H9 (cell line): ENCODE measurements around the gene AKNA. TPM values are rescaled to one million over a fixed set of nuclear protein-coding genes. Genes with fewer than 3 reads are reported as not detected.

ENCODE experiments used
- DNase-seq: peaks from one replicate; pipeline ENCODE4 v3.0.0-alpha.2; 2017
- H2AFZ ChIP-seq: one replicate; pipeline ENCODE4 v1.6.1; 2013; ENCODE audit warnings: mild to moderate bottlenecking, low read length, control low read depth, moderate library complexity
- H2AK5ac ChIP-seq: 2 replicates; pipeline ENCODE4 v1.6.1; 2013; ENCODE audit warnings: low read length, control low read depth, mixed read lengths; ENCODE audit not compliant: insufficient read length
- H2BK120ac ChIP-seq: one replicate; pipeline ENCODE4 v1.6.1; 2013; ENCODE audit warnings: low read depth, mild to moderate bottlenecking, low read length, control low read depth, inconsistent platforms; ENCODE audit not compliant: poor library complexity, severe bottlenecking
- H2BK12ac ChIP-seq: 2 replicates; pipeline ENCODE4 v1.6.1; 2013; ENCODE audit warnings: low read length, control low read depth, mixed read lengths, low read depth; ENCODE audit not compliant: insufficient read length
- H2BK15ac ChIP-seq: 2 replicates; pipeline ENCODE4 v1.6.1; 2013; ENCODE audit warnings: low read depth, low read length, control low read depth
- H2BK20ac ChIP-seq: one replicate; pipeline ENCODE4 v1.6.1; 2013; ENCODE audit warnings: low read depth, mild to moderate bottlenecking, low read length, control low read depth, inconsistent platforms; ENCODE audit not compliant: poor library complexity, severe bottlenecking
- H2BK5ac ChIP-seq: 2 replicates; pipeline ENCODE4 v1.6.1; 2013; ENCODE audit warnings: low read length, control low read depth, mixed read lengths; ENCODE audit not compliant: insufficient read length
- H3K14ac ChIP-seq: 2 replicates; pipeline ENCODE4 v1.6.1; 2013; ENCODE audit warnings: low read length, control low read depth; ENCODE audit not compliant: insufficient read depth
- H3K18ac ChIP-seq: 2 replicates; pipeline ENCODE4 v1.6.1; 2013; ENCODE audit warnings: low read depth, mild to moderate bottlenecking, mixed read lengths, low read length, control low read depth; ENCODE audit not compliant: insufficient read length
- H3K23ac ChIP-seq: 2 replicates; pipeline ENCODE4 v1.6.1; 2013; ENCODE audit warnings: low read length, control low read depth, mixed read lengths, low read depth; ENCODE audit not compliant: insufficient read length
- H3K23me2 ChIP-seq: 2 replicates; pipeline ENCODE4 v1.6.1; 2013; ENCODE audit warnings: low read depth, mild to moderate bottlenecking, mixed read lengths, low read length, control low read depth; ENCODE audit not compliant: insufficient read length, poor library complexity, severe bottlenecking
- H3K27ac ChIP-seq: 2 replicates; pipeline ENCODE4 v1.5.1; 2013; ENCODE audit warnings: low read length, control low read depth, mixed read lengths, low read depth; ENCODE audit not compliant: insufficient read length
- H3K27me3 ChIP-seq: 2 replicates; pipeline ENCODE4 v1.6.1; 2013; ENCODE audit warnings: low read length, control low read depth, inconsistent platforms; ENCODE audit not compliant: insufficient read depth
- H3K4ac ChIP-seq: 2 replicates; pipeline ENCODE4 v1.6.1; 2013; ENCODE audit warnings: low read depth, mild to moderate bottlenecking, control low read depth, inconsistent platforms, low read length, moderate library complexity
- H3K4me1 ChIP-seq: 2 replicates; pipeline ENCODE4 v1.6.1; 2013; ENCODE audit warnings: low read length, control low read depth, inconsistent platforms; ENCODE audit not compliant: insufficient read depth
- H3K4me2 ChIP-seq: 2 replicates; pipeline ENCODE4 v1.6.1; 2013; ENCODE audit warnings: low read length, control low read depth, mixed read lengths; ENCODE audit not compliant: insufficient read length, insufficient read depth
- H3K56ac ChIP-seq: 2 replicates; pipeline ENCODE4 v1.6.1; 2013; ENCODE audit warnings: low read depth, mild to moderate bottlenecking, mixed read lengths, low read length, control low read depth; ENCODE audit not compliant: insufficient read length
- H3K79me1 ChIP-seq: 2 replicates; pipeline ENCODE4 v1.6.1; 2013; ENCODE audit warnings: low read depth, mild to moderate bottlenecking, moderate library complexity, low read length, control low read depth, inconsistent platforms; ENCODE audit not compliant: insufficient read depth, poor library complexity, severe bottlenecking
- H3K79me2 ChIP-seq: 2 replicates; pipeline ENCODE4 v1.6.1; 2013; ENCODE audit warnings: low read length, control low read depth, inconsistent platforms; ENCODE audit not compliant: insufficient read depth
- H3K9ac ChIP-seq: 2 replicates; pipeline ENCODE4 v1.6.1; 2013; ENCODE audit warnings: low read length, control low read depth, mixed read lengths; ENCODE audit not compliant: insufficient read length; ENCODE audit errors: extremely low read depth
- H3K9me3 ChIP-seq: one replicate; pipeline ENCODE4 v1.6.1; 2013; ENCODE audit warnings: low read depth, low read length, inconsistent platforms; ENCODE audit not compliant: control insufficient read depth
- H3T11ph ChIP-seq: one replicate; pipeline ENCODE4 v1.6.1; 2013; ENCODE audit warnings: mild to moderate bottlenecking, low read length, control low read depth, inconsistent platforms
- H4K20me1 ChIP-seq: one replicate; pipeline ENCODE4 v1.6.1; 2013; ENCODE audit not compliant: control insufficient read depth, insufficient read length, insufficient read depth
- H4K5ac ChIP-seq: 2 replicates; pipeline ENCODE4 v1.6.1; 2013; ENCODE audit warnings: low read depth, mild to moderate bottlenecking, mixed read lengths, low read length, control low read depth; ENCODE audit not compliant: insufficient read length
- H4K8ac ChIP-seq: replicated peaks from 2 replicates; pipeline ENCODE4 v1.6.1; 2013; ENCODE audit warnings: low read length, control low read depth, mixed read lengths, low read depth; ENCODE audit not compliant: insufficient read length
- H4K91ac ChIP-seq: 2 replicates; pipeline ENCODE4 v1.6.1; 2013; ENCODE audit warnings: low read depth, mild to moderate bottlenecking, moderate library complexity, mixed read lengths, low read length, control low read depth; ENCODE audit not compliant: insufficient read length
- H3K27ac Mint-ChIP-seq, 3 experiments: 2 replicates in 2 of 3; 3 replicates in 1 of 3; pipeline ENCODE4 v1.8.0; 2020 to 2021; ENCODE audit warnings: mixed read lengths in 3 of 3, mild to moderate bottlenecking in 1 of 3, moderate library complexity in 1 of 3
- H3K27me3 Mint-ChIP-seq: 2 replicates; pipeline ENCODE4 v1.8.0; 2021; ENCODE audit warnings: low read depth, mild to moderate bottlenecking, moderate library complexity, mixed read lengths
- H3K36me3 Mint-ChIP-seq, 3 experiments: 2 replicates in 2 of 3; 3 replicates in 1 of 3; pipeline ENCODE4 v1.8.0; 2020 to 2021; ENCODE audit warnings: low read depth in 3 of 3, mixed read lengths in 3 of 3; ENCODE audit not compliant: insufficient read depth in 1 of 3
- H3K4me1 Mint-ChIP-seq, 2 experiments: 2 replicates each; pipeline ENCODE4 v1.8.0; 2020; ENCODE audit warnings: mixed read lengths in 2 of 2
- H3K4me3 Mint-ChIP-seq, 2 experiments: 2 replicates in 1 of 2; 3 replicates in 1 of 2; pipeline ENCODE4 v1.8.0; 2020 to 2021; ENCODE audit warnings: mild to moderate bottlenecking in 2 of 2, mixed read lengths in 2 of 2, moderate library complexity in 1 of 2
- H3K9me3 Mint-ChIP-seq, 2 experiments: 2 replicates in 1 of 2; 3 replicates in 1 of 2; pipeline ENCODE4 v1.8.0; 2020; ENCODE audit warnings: mild to moderate bottlenecking in 2 of 2, mixed read lengths in 2 of 2, moderate library complexity in 1 of 2
- WGBS: extraction: QIAGEN DNeasy Blood & Tissue Kit; methylation state at CpG from one replicate; pipeline ENCODE4 v1.1.7; 2013; ENCODE audit warnings: missing lambda C conversion rate, low lambda C conversion rate, mixed read lengths; ENCODE audit not compliant: insufficient read length; ENCODE audit errors: extremely low coverage; 5-methylcytosine and 5-hydroxymethylcytosine counted together
- total RNA-seq: library from RNA; stranded (reverse); gene quantifications from 2 replicates; pipeline ENCODE4 v1.2.1, GENCODE V29; 2021
- TF ChIP-seq, protein P1 (sequence below): fragments of 200-600 bp; sonication (generic); conservative IDR thresholded peaks from 3 replicates; pipeline ENCODE4 v1.8.0; 2021; ENCODE audit warnings: antibody characterized with exemption, mild to moderate bottlenecking

The AKNA gene
- total RNA-seq, 1 experiment from 2014 or later = 19.7 TPM

DNA sequence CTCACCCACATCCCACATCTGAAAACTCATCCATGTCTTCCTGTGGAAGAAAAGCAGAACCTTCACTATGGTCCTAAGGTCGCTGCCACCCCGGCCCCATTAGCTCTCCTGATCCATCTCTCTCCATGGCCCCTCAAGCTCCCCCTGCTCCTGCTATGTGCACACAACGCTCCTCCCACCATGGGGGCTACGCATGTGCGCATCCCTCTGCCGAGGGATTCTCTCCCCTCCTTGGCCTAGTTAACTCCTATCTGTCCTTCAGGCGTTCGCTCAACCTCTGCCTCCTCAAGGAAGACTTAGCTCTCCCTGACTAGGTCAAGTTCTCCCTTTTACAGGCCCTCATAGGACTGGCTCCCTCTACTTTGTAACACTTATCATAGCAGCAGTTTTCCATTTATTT is 9.8 kb downstream of the AKNA start:
- Histone ChIP-seq H3K4me2 (no peak overlapping the region), H3K4me1 (no peaks in the 10 kb centered on the region; the same call in 1 of the 2 replicates), H2BK120ac (no peak overlapping the region), H3K56ac (no peak overlapping the region), H3K23me2 (no peaks in the 10 kb centered on the region), H3T11ph (no peak overlapping the region), H3K27ac (no peak overlapping the region), H2BK20ac (no peak overlapping the region), H4K20me1 (no peaks in the 10 kb centered on the region), H2BK15ac (no peak overlapping the region), H3K79me2 (no peaks in the 10 kb centered on the region), H3K14ac (no peak overlapping the region), H3K79me1 (no peaks in the 10 kb centered on the region), H4K91ac (no peak overlapping the region), H3K9ac (no peak overlapping the region), H2AFZ (no peak overlapping the region), H2BK5ac (no peak overlapping the region), H3K23ac (no peak overlapping the region), H3K27me3 (no peaks in the 10 kb centered on the region), H4K8ac (no peak overlapping the region), H3K4ac (no peak overlapping the region), H2AK5ac (no peak overlapping the region), H4K5ac (no peak overlapping the region), H2BK12ac (no peak overlapping the region), H3K18ac (no peak overlapping the region), H3K9me3 (no peaks in the 10 kb centered on the region)
- no CpG with 5 or more reads among the region's 8 CpGs for WGBS
- Mint-ChIP-seq H3K27me3 (no peaks in the 10 kb centered on the region), H3K27ac (no peak overlapping the region; a peak in 1 of 7 replicates), H3K4me1 (peaks cover 29 to 47% of the 10 kb centered on the region in 2 experiments), H3K9me3 (no peaks in the 10 kb centered on the region), H3K4me3 (no peak overlapping the region), H3K36me3 (peaks cover 25 to 32% (median 28%) of the 10 kb centered on the region in 3 experiments; a peak in 6 of 7 replicates)
- no peak for DNase-seq
- TF ChIP-seq, protein P1, sequence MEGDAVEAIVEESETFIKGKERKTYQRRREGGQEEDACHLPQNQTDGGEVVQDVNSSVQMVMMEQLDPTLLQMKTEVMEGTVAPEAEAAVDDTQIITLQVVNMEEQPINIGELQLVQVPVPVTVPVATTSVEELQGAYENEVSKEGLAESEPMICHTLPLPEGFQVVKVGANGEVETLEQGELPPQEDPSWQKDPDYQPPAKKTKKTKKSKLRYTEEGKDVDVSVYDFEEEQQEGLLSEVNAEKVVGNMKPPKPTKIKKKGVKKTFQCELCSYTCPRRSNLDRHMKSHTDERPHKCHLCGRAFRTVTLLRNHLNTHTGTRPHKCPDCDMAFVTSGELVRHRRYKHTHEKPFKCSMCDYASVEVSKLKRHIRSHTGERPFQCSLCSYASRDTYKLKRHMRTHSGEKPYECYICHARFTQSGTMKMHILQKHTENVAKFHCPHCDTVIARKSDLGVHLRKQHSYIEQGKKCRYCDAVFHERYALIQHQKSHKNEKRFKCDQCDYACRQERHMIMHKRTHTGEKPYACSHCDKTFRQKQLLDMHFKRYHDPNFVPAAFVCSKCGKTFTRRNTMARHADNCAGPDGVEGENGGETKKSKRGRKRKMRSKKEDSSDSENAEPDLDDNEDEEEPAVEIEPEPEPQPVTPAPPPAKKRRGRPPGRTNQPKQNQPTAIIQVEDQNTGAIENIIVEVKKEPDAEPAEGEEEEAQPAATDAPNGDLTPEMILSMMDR = no peak
